Peyer's patch (tissue), 4 donors: ENCODE measurements around the gene A1BG. TPM values are rescaled to one million over a fixed set of nuclear protein-coding genes. Genes with fewer than 3 reads are reported as not detected.

Experiments used
- DNase-seq, 3 donors: peaks; one replicate each; pipeline ENCODE4 v3.0.0-alpha.2; 2017 to 2019
- H3K27ac ChIP-seq, 4 donors: fragments of 200-600 bp; sonication (generic); one replicate each; pipeline ENCODE4 v1.5.1; 2016 to 2019
- H3K27me3 ChIP-seq, 2 donors: fragments of 200-600 bp; sonication (generic); one replicate each; pipeline ENCODE4 v1.5.1; 2019
- H3K36me3 ChIP-seq, 3 donors: fragments of 200-600 bp; sonication (generic); one replicate each; pipeline ENCODE4 v1.5.1; 2016 to 2019
- H3K4me1 ChIP-seq, 4 donors: fragments of 200-600 bp; sonication (generic); one replicate each; pipeline ENCODE4 v1.5.1; 2016 to 2019
- H3K4me3 ChIP-seq, 4 donors: fragments of 200-600 bp; sonication (generic); 1 replicate in 3 of 4; 2 replicates in 1 of 4; pipeline ENCODE4 v1.5.1; 2016 to 2019; ENCODE audit warnings: mild to moderate bottlenecking in 1 of 4
- H3K9me3 ChIP-seq, 4 donors: fragments of 200-600 bp; sonication (generic); one replicate each; pipeline ENCODE4 v1.5.1; 2016 to 2019; ENCODE audit warnings: mild to moderate bottlenecking in 1 of 4
- CTCF ChIP-seq, 6 experiments: fragments of 450-650 bp in 4 of 6; fragments of 200-600 bp in 2 of 6; sonication (generic) in 1 of 6; IDR thresholded peaks; one replicate each; pipeline ENCODE4 v1.5.1; 2017 to 2019; ENCODE audit warnings: antibody characterized with exemption in 6 of 6, mild to moderate bottlenecking in 3 of 6, moderate library complexity in 1 of 6
- POLR2A ChIP-seq, 2 donors: fragments of 450-650 bp; IDR thresholded peaks; one replicate each; pipeline ENCODE4 v1.5.1; 2017; ENCODE audit warnings: antibody characterized with exemption in 2 of 2, mild to moderate bottlenecking in 2 of 2, moderate library complexity in 2 of 2
- total RNA-seq, 4 donors: library from RNA; depleted of rRNA; stranded (reverse); fragments of >200 nt; gene quantifications; one replicate each; pipeline ENCODE4 v1.1.0, GENCODE V29; 2016

The A1BG gene
- total RNA-seq, 4 donors from 2014 or later = 5.4 to 26.4 (median 8.3) TPM; not detected in 1

- Histone ChIP-seq H3K27me3 (peaks cover 0 to 18% of the 10 kb centered on the region in 2 donors), H3K4me3 (no peak overlapping the region), H3K36me3 (peaks cover 0 to 36% (median 0%) of the 10 kb centered on the region in 3 donors), H3K9me3 (no peaks in the 10 kb centered on the region), H3K4me1 (peaks cover 4 to 20% (median 6%) of the 10 kb centered on the region in 4 donors), H3K27ac (no peak overlapping the region)
- DNase-seq = no peak
- no peak for TF ChIP-seq CTCF (IDR thresholded peaks at IDR 0.05)
- TF ChIP-seq POLR2A (IDR thresholded peaks at IDR 0.05) = no peak
Measured at GRCh38 chr19:58395979-58396627, 42.8 kb upstream of the A1BG start.

DNA sequence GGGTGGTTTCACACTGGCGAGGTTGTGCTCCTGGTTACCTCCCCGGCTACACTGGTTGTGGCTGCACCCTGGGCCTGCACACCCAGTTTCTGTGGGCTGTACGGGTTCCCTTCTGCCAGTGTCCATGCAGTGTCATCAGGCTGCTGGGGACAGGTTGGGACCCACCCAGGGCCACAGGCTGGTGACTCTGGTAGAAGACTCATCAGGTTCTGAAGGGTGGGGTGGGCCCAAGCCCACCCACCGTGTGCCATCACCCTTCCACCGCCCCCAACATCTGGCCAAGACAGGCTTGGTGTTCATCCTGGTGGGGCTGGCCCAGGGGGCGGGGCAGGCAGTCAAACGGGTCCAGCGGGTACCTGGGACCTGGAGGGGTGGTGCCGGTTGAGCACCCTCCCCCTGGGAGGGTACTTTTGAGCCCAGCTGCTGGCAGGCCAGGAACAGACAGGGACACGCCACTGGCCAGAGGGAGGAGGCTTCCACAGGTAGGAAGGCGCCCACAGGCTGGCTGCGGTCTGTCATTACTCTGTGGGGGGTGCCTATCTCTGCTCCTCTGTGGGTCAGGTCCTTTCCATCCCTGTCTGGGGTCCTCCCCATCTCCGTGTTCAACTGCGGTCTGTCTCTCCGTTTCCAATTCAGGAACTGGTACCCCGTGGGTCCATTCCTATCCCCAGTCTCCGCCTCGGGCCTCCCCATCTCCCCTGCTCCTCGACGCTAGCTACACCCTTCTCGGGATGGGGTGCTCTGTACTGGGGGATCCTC lies 42.1 kb upstream of the A1BG start, which contains the start of gene RNF225:
Gene RNF225, plus strand, starts transcription at position 437 of the 759 bp plus-strand sequence. CDS start 434 bp downstream, outside the sequence.
- Histone ChIP-seq H3K4me3 (no peak within 1 kb of the TSS), H3K4me1 (peaks cover 0 to 14% (median under 1%) of the 10 kb centered on the region in 4 donors)

DNA sequence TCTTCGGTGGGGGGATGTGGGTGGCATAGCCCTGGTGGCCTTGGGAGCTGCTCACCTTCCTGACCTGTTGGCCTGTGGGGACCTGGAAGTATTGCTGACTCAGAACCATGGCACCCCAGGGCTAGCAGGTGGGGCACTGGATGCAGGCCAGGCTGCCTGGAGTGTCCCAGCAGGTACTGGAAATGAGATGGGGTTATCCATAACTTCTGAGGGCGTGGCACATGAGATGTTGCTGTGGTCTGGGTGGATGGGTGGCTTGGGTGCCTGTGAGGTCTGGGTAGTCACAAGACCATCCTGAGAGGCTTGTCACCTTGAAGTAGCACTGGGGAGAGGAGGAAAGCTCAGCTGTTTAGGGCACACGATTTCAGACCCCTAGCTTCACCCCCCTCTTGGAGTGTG lies 41.5 kb upstream of the A1BG start:
- Histone ChIP-seq H3K36me3 (peaks cover 0 to 44% (median 0%) of the 10 kb centered on the region in 3 donors), H3K27ac (no peak overlapping the region), H3K4me1 (peaks cover 0 to 10% (median 0%) of the 10 kb centered on the region in 4 donors), H3K27me3 (peaks cover 0 to 18% of the 10 kb centered on the region in 2 donors), H3K9me3 (no peaks in the 10 kb centered on the region), H3K4me3 (no peak overlapping the region)
- DNase-seq = no peak
- TF ChIP-seq POLR2A (IDR thresholded peaks at IDR 0.05) (no peak), CTCF (IDR thresholded peaks at IDR 0.05) (no peak)

More for the DNA sequence above, 42.1 kb upstream of the A1BG start, which contains the start of gene RNF225:
- no peaks in the 10 kb centered on the region for H3K9me3 ChIP-seq
- DNase-seq = no peak
- no peak within 1 kb of the TSS for H3K27ac ChIP-seq
- H3K36me3 ChIP-seq = peaks cover 0 to 40% (median 0%) of the 10 kb centered on the region in 3 donors
- no peak for TF ChIP-seq CTCF (IDR thresholded peaks at IDR 0.05)
- TF ChIP-seq POLR2A (IDR thresholded peaks at IDR 0.05) = no peak
- peaks cover 0 to 18% of the 10 kb centered on the region in 2 donors for H3K27me3 ChIP-seq

- Histone ChIP-seq H3K4me1 (peaks cover 0 to 10% (median 0%) of the 10 kb centered on the region in 4 donors), H3K36me3 (peaks cover 0 to 55% (median 0%) of the 10 kb centered on the region in 3 donors), H3K27me3 (peaks cover 0 to 18% of the 10 kb centered on the region in 2 donors), H3K4me3 (no peak overlapping the region), H3K27ac (no peak overlapping the region), H3K9me3 (no peaks in the 10 kb centered on the region)
- DNase-seq = no peak
- TF ChIP-seq CTCF (IDR thresholded peaks at IDR 0.05) (no peak), POLR2A (IDR thresholded peaks at IDR 0.05) (no peak)
Measured at GRCh38 chr19:58393725-58394033, 40.4 kb upstream of the A1BG start.

- TF ChIP-seq POLR2A (IDR thresholded peaks at IDR 0.05) (no peak), CTCF (IDR thresholded peaks at IDR 0.05) (no peak)
- Histone ChIP-seq H3K4me1 (peaks cover 0 to 12% (median under 1%) of the 10 kb centered on the region in 4 donors), H3K27me3 (peaks cover 0 to 18% of the 10 kb centered on the region in 2 donors), H3K4me3 (no peak overlapping the region), H3K27ac (no peak overlapping the region), H3K36me3 (peaks cover 0 to 56% (median 0%) of the 10 kb centered on the region in 3 donors), H3K9me3 (no peaks in the 10 kb centered on the region)
- DNase-seq = no peak
Measured at GRCh38 chr19:58392945-58393724, 39.8 kb upstream of the A1BG start.
